HL-60 (cell line): ENCODE results near the gene ICAM5.

Experiments
- POLR2AphosphoS5 ChIP-seq: IDR thresholded peaks from 2 replicates; pipeline ENCODE4 v1.6.1; 2012; ENCODE audit warnings: low read depth
- TF ChIP-seq, protein P1 (sequence below): IDR thresholded peaks from one replicate; pipeline ENCODE4 v1.5.1; 2011; ENCODE audit warnings: low read length, control low read depth, inconsistent platforms; ENCODE audit not compliant: insufficient read depth
- TF ChIP-seq, protein P2 (sequence below): IDR thresholded peaks from 2 replicates; pipeline ENCODE4 v1.6.1; 2012; ENCODE audit warnings: low read depth; ENCODE audit not compliant: insufficient replicate concordance

DNA sequence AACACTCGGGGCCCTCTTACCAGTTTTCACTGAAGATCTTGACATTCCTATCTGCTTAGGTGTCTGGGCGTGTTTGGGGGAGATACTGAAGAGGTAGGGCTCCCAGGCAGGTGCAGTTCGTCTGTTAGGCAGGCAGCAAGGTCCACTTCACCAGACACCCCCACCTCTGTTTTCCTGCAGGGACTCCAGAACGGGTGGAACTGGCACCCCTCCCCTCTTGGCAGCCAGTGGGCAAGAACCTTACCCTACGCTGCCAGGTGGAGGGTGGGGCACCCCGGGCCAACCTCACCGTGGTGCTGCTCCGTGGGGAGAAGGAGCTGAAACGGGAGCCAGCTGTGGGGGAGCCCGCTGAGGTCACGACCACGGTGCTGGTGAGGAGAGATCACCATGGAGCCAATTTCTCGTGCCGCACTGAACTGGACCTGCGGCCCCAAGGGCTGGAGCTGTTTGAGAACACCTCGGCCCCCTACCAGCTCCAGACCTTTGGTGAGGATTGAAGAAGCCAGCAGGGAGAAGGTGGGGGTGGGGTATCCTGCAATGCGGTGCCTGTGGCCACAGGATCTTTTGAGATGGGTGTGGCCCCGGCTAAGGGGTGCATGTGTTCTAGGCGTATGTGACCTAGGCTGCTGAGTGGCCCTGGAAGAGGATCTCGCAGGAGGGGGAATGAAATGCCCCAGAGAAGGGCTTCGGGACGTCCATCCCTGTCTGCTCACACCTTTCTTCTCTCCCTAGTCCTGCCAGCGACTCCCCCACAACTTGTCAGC is 6.3 kb upstream of the ICAM5 start:
- TF ChIP-seq POLR2AphosphoS5 = no peak
- TF ChIP-seq, protein P1, sequence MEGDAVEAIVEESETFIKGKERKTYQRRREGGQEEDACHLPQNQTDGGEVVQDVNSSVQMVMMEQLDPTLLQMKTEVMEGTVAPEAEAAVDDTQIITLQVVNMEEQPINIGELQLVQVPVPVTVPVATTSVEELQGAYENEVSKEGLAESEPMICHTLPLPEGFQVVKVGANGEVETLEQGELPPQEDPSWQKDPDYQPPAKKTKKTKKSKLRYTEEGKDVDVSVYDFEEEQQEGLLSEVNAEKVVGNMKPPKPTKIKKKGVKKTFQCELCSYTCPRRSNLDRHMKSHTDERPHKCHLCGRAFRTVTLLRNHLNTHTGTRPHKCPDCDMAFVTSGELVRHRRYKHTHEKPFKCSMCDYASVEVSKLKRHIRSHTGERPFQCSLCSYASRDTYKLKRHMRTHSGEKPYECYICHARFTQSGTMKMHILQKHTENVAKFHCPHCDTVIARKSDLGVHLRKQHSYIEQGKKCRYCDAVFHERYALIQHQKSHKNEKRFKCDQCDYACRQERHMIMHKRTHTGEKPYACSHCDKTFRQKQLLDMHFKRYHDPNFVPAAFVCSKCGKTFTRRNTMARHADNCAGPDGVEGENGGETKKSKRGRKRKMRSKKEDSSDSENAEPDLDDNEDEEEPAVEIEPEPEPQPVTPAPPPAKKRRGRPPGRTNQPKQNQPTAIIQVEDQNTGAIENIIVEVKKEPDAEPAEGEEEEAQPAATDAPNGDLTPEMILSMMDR = no peak
- TF ChIP-seq, protein P2, sequence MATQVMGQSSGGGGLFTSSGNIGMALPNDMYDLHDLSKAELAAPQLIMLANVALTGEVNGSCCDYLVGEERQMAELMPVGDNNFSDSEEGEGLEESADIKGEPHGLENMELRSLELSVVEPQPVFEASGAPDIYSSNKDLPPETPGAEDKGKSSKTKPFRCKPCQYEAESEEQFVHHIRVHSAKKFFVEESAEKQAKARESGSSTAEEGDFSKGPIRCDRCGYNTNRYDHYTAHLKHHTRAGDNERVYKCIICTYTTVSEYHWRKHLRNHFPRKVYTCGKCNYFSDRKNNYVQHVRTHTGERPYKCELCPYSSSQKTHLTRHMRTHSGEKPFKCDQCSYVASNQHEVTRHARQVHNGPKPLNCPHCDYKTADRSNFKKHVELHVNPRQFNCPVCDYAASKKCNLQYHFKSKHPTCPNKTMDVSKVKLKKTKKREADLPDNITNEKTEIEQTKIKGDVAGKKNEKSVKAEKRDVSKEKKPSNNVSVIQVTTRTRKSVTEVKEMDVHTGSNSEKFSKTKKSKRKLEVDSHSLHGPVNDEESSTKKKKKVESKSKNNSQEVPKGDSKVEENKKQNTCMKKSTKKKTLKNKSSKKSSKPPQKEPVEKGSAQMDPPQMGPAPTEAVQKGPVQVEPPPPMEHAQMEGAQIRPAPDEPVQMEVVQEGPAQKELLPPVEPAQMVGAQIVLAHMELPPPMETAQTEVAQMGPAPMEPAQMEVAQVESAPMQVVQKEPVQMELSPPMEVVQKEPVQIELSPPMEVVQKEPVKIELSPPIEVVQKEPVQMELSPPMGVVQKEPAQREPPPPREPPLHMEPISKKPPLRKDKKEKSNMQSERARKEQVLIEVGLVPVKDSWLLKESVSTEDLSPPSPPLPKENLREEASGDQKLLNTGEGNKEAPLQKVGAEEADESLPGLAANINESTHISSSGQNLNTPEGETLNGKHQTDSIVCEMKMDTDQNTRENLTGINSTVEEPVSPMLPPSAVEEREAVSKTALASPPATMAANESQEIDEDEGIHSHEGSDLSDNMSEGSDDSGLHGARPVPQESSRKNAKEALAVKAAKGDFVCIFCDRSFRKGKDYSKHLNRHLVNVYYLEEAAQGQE = no peak
